ENCODE data around the gene GRAMD1A.
A peak's percentile ranks its signal among the peaks of the same experiment; 100 is the strongest.
"Not testable (repeated sequence)": the region's sequence is repeated elsewhere in the genome, so short reads cannot be mapped to it uniquely, and the experiment has no call there.

Gene GRAMD1A

DNA sequence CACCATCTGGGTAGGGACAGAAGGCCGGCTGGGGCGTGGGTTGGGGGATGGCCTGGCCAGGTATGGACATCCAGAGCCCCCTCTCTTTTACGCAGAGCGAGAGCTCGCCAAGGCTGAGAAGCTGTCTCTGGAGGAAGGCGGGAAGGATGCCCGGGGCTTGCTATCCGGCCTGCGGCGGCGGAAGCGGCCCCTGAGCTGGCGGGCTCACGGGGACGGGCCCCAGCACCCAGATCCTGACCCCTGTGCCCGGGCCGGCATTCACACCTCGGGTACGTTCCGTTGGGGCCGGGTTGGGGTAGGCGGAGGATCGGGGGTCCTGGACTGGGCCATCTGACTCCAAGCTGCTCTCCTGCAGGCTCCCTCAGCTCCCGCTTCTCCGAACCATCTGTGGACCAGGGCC, 21.5 kb downstream of the GRAMD1A start:
- no peak for DNase-seq

DNA sequence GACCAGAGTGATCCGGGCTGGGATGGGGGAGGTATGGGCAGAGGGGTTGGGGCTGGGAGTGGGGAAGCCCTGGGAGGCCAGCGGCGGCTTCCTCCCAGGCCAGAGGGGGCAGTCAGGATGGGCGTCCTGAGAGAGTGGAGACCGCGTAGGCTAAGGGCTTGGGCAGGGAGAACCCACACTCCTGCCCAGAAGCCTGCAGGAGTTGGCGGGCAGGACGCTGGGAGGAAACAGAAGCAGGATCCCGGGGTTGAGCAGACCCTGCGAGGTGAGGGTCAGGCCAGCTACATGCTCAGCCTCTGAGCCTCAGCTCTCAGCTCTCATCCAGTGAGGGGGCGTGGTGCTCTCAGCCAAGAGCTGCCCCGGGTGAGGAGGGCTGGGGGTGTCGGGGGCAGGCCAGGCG, 22.3 kb downstream of the GRAMD1A start:
- DNase-seq, result no peak

DNA sequence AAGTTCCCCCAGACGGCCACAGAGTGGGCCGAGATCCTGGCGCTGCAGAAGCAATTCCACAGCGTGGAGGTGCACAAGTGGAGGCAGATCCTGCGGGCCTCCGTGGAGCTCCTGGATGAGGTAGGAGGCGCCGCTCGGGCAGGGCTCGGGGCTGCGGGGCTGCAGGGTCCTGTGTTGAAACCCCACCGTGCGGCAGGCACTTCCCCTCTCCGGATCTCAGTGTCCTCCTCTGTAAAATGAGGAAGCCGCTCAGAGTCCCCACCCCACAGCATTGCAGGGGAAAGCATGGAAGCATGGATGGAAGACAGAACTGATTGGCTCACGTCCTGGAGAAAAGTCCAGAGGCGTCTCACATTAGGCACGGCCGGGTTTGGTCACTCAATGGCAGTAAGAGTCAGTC, 23.3 kb downstream of the GRAMD1A start:
- DNase-seq, result no peak

GRCh38 chr19:35024095-35024494, 24.0 kb downstream of the GRAMD1A start:
- no peak for DNase-seq

- DNase-seq, result no peak
Observed at GRCh38 chr19:35025969-35026368, 25.8 kb downstream of the GRAMD1A start.

DNA sequence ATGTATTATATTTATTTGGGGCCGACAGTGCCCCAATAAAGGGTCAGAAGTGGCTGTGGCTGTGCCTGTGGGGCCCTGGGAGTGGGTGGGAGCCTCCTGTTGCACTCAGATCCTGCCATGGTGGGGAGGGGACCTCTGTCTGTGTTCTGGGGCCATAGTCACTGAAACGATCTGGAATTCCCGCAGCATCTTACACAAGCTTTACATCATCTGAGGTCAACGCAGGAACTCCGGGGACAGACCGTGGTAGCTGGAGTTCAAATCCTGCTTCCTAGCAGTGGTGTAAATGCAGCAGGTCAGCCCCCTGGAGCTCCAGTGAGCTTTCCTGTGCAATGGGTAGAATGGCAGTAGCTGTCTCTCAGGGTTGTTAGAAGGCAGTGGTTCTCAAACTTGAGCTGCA, 26.3 kb downstream of the GRAMD1A start:
- DNase-seq, result no peak

DNA sequence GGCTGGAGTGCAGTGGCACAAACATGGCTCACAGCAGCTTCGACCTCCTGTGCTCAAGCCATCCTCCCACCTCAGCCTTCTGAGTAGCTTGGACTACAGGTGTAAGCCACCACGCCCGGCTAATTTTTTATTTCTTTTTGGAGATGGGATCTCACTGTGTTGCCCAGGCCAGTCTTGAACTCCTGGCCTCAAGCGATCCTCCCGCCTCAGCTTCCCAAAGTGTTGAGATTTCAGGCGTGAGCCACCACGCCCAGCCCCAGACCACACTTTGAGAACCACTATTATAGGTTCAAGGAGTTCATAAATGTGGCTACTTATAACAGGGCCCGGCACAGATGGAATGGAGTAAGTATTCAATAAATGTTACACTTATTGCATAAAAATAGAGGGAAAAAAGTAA, 26.9 kb downstream of the GRAMD1A start:
- no peak for DNase-seq

- no peak for DNase-seq
Observed at GRCh38 chr19:35027851-35028599, 27.9 kb downstream of the GRAMD1A start.

GRCh38 chr19:35028600-35028885, 28.4 kb downstream of the GRAMD1A start:
- not testable (repeated sequence) for DNase-seq

- DNase-seq, result not testable (repeated sequence)
Observed at GRCh38 chr19:35029275-35029736, 29.2 kb downstream of the GRAMD1A start.

GRCh38 chr19:35029737-35030256, 29.7 kb downstream of the GRAMD1A start:
- DNase-seq, result no peak

DNA sequence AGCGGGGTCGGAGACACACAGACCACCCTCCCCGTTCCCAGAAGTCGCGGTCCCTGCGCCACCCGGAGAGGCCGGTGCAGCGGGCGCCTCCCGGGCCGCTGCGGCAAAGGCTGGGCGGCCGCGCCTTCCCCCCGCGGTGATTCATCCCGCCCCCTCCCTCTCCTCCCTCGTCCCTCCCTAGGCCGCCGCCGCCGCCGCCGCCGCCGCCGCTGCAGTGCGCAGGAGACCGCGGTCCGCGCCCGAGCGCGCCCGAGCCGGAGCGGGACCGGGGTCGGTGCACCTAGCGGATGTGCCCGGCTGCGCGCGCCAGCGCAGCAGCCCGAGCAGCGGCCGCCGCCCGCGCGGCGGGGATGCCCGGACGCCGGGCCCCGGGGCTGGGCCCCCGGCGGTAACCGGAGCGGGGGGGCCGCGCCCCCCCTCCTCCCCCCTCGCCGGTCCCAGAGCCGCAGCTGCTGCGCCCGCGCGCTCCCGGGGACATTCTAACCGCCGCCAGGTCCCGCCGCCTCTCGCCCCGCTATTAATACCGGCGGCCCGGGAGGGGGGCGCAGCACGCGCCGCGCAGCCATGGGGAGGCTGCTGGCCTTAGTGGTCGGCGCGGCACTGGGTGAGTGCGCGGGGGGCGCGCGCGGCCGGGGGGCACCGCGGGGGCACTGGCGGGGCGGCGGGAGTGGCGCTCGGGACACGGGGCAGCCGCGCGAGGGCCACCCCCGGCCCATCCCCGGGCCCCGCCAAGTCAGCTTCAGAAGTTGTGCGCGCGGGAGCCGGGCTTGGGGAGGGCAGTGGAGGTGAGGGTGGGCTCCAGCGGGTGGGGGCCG, 30.3 kb downstream of the GRAMD1A start, which contains the start of gene SCN1B:
Gene SCN1B, plus strand, starts transcription at position 214 of the 815 bp plus-strand sequence. Its CDS starts 351 bp downstream, at position 565.
- DNase-seq, result peak; percentile 47

- no peak for DNase-seq
Observed at GRCh38 chr19:35031072-35031881, 31.2 kb downstream of the GRAMD1A start.

DNA sequence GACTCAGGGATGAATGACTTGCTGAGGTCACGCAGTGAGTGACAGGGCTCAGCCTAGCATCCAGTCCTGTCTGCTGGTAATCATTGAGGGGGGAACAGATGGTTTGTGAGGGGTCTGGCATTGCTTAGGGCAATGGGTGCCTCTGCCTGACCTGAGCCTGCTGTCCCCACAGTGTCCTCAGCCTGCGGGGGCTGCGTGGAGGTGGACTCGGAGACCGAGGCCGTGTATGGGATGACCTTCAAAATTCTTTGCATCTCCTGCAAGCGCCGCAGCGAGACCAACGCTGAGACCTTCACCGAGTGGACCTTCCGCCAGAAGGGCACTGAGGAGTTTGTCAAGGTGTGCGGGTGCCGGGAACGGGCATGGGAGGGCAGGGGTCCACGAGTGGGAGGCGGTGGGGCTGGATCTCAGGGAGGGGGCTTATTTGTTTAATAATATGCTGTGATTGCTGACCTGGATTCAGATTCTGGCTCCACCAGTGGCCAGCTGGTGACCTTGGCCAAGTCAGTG, 32.3 kb downstream of the GRAMD1A start:
- DNase-seq, result no peak

DNA sequence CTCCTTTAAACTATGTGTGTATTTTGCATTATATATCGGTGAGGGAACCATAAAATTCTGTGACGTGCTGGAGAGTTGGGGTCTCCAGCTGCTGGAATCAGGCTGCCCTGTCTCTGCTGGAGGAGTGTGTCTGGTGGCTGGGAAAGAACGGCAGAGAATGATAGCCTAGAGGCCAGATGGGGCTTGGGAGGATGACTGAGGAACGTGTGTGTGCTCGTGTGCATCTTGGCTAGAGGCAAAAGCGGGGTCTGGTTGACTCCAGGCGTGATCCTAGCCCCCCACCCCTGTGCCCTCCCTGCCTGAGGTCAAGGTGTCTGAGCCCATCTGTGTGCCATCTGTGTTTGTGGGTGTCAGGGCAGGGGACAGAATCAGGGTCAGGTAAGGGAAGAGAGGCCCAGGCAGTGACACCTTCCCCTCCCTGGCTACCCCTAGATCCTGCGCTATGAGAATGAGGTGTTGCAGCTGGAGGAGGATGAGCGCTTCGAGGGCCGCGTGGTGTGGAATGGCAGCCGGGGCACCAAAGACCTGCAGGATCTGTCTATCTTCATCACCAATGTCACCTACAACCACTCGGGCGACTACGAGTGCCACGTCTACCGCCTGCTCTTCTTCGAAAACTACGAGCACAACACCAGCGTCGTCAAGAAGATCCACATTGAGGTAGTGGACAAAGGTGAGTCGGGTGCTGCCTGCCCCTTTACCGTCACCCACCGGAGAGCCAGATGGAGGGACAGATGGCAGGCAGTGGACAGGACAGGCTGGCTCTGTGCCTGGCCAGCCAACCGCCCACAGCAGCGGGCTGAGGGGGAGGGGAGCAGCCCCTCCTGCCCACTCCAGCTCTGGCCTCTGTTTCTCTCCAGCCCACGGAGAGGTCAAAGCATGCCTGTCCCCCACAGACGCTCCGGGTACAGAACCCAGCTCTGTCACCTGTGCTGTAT, 33.2 kb downstream of the GRAMD1A start:
- DNase-seq, result no peak

GRCh38 chr19:35034005-35034502, 33.9 kb downstream of the GRAMD1A start:
- DNase-seq, result no peak

- DNase-seq, result no peak
Observed at GRCh38 chr19:35034588-35035382, 34.7 kb downstream of the GRAMD1A start.

- DNase-seq, result no peak
Observed at GRCh38 chr19:35037716-35038622, 37.8 kb downstream of the GRAMD1A start.
